ENCODE measurements around the gene HOXD3. TPM values are rescaled to one million over a fixed set of nuclear protein-coding genes. Genes with fewer than 3 reads are reported as not detected.

Gene HOXD3
- total and polyA plus RNA-seq, 2 donors (not counting 1 experiment from before 2014, with no cell fraction given): not detected

GRCh38 chr2:176174382-176174823 lies 17.3 kb downstream of the HOXD3 start:
- Histone ChIP-seq H2AFZ (ENCODE audit: low read length) (no peak overlapping the region), H3K27ac (ENCODE audit: insufficient read depth, low read length) (no peak overlapping the region), H3K27me3 (ENCODE audit: control insufficient read depth, insufficient read depth, low read length) (peaks cover 61% of the 10 kb centered on the region), H3K9ac (ENCODE audit: insufficient read depth, low read length) (no peak overlapping the region), H3K36me3 (ENCODE audit: control insufficient read depth, insufficient read depth, low read length) (no peaks in the 10 kb centered on the region), H3K4me1 (ENCODE audit: control insufficient read depth, extremely low read depth, insufficient read depth, low read length) (no peaks in the 10 kb centered on the region), H4K20me1 (ENCODE audit: control insufficient read depth, extremely low read depth, insufficient read depth, low read length) (no peaks in the 10 kb centered on the region), H3K4me2 (ENCODE audit: extremely low read depth, insufficient read depth, low read length) (no peak overlapping the region), H3K4me3 (replicated peaks in 1 of 4; ENCODE audit: control extremely low read depth in 1 of 4, insufficient read depth in 1 of 4, low read depth in 3 of 4, low read length in 4 of 4) (no peak overlapping the region), H3K79me2 (ENCODE audit: control insufficient read depth, insufficient read depth, low read length) (no peaks in the 10 kb centered on the region), H3K9me3 (ENCODE audit: control insufficient read depth, insufficient read depth, low read depth, low read length) (no peaks in the 10 kb centered on the region)
- peak in 1 of 2 donors; percentile 74 for DNase-seq (ENCODE audit: low read depth in 2 of 2)
- TF ChIP-seq, protein P1, sequence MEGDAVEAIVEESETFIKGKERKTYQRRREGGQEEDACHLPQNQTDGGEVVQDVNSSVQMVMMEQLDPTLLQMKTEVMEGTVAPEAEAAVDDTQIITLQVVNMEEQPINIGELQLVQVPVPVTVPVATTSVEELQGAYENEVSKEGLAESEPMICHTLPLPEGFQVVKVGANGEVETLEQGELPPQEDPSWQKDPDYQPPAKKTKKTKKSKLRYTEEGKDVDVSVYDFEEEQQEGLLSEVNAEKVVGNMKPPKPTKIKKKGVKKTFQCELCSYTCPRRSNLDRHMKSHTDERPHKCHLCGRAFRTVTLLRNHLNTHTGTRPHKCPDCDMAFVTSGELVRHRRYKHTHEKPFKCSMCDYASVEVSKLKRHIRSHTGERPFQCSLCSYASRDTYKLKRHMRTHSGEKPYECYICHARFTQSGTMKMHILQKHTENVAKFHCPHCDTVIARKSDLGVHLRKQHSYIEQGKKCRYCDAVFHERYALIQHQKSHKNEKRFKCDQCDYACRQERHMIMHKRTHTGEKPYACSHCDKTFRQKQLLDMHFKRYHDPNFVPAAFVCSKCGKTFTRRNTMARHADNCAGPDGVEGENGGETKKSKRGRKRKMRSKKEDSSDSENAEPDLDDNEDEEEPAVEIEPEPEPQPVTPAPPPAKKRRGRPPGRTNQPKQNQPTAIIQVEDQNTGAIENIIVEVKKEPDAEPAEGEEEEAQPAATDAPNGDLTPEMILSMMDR (conservative IDR thresholded peaks at IDR 0.05 in 1 of 2, IDR thresholded peaks at IDR 0.05 in 1 of 2; ENCODE audit: low read depth in 1 of 2, low read length in 2 of 2): no peak
- TF ChIP-seq EZH2 (IDR thresholded peaks at IDR 0.05; ENCODE audit: low read length, missing control alignments): no peak

DNA sequence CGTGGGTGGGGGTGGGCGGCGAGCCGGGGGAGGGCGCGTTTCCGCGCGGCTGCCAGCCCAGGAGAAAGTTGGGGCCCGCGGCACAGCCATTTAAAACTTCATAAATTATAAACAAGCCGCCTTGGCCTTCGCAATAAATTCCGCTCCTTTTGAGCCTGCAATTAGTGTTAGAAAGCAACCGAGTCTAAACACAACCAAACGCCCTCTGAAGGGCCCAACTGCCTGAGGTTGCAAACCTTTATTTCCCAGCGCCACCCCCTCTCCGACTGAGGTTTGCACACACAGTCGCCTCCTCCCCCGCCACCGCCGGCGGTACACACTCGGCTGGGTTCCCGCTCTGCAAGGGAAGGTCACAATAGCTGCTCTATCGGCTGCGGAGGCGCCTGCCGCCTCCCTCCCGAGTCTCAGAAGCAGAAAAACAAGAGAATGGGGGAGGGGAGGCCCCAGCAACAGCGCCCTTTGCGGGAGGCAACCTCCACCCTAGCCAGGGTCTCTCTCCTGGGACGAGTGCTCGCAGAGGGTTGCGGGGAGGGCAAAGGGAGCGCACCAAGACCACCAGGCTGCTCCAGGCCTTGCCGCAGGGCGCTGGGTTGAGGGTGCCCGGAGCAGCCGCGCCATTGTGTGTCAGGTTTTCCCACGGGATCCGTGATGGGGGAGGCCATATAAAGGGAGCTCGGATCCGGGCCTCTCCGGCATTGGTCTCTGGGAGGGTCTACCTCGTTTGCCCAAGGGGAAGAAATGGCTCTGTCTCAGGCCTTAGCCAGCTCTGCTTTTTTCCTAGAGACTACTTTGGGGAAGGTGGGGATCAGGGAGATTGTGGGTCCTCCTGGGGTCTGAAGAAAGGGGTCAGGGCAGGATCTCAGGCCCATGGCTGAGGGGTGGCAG lies 18.0 kb downstream of the HOXD3 start:
- H3K27ac ChIP-seq (ENCODE audit: insufficient read depth, low read length): no peak overlapping the region
- no peak overlapping the region for H3K9ac ChIP-seq (ENCODE audit: insufficient read depth, low read length)
- TF ChIP-seq, protein P1 (conservative IDR thresholded peaks at IDR 0.05 in 1 of 2, IDR thresholded peaks at IDR 0.05 in 1 of 2; ENCODE audit: low read depth in 1 of 2, low read length in 2 of 2): no peak
- TF ChIP-seq EZH2 (IDR thresholded peaks at IDR 0.05; ENCODE audit: low read length, missing control alignments): no peak
- no peaks in the 10 kb centered on the region for H4K20me1 ChIP-seq (ENCODE audit: control insufficient read depth, extremely low read depth, insufficient read depth, low read length)
- no peak overlapping the region for H3K4me2 ChIP-seq (ENCODE audit: extremely low read depth, insufficient read depth, low read length)
- no peaks in the 10 kb centered on the region for H3K9me3 ChIP-seq (ENCODE audit: control insufficient read depth, insufficient read depth, low read depth, low read length)
- peaks cover 62% of the 10 kb centered on the region for H3K27me3 ChIP-seq (ENCODE audit: control insufficient read depth, insufficient read depth, low read length)
- peak in 1 of 2 donors; percentile 65 for DNase-seq (ENCODE audit: low read depth in 2 of 2)
- no peak overlapping the region for H3K4me3 ChIP-seq (replicated peaks in 1 of 4; ENCODE audit: control extremely low read depth in 1 of 4, insufficient read depth in 1 of 4, low read depth in 3 of 4, low read length in 4 of 4)
- no peak overlapping the region for H2AFZ ChIP-seq (ENCODE audit: low read length)
- H3K4me1 ChIP-seq (ENCODE audit: control insufficient read depth, extremely low read depth, insufficient read depth, low read length): no peaks in the 10 kb centered on the region
- H3K36me3 ChIP-seq (ENCODE audit: control insufficient read depth, insufficient read depth, low read length): no peaks in the 10 kb centered on the region
- H3K79me2 ChIP-seq (ENCODE audit: control insufficient read depth, insufficient read depth, low read length): no peaks in the 10 kb centered on the region

GRCh38 chr2:176175709-176176607 lies 18.9 kb downstream of the HOXD3 start:
- Histone ChIP-seq H4K20me1 (ENCODE audit: control insufficient read depth, extremely low read depth, insufficient read depth, low read length) (no peaks in the 10 kb centered on the region), H3K79me2 (ENCODE audit: control insufficient read depth, insufficient read depth, low read length) (no peaks in the 10 kb centered on the region), H3K36me3 (ENCODE audit: control insufficient read depth, insufficient read depth, low read length) (no peaks in the 10 kb centered on the region), H3K27me3 (ENCODE audit: control insufficient read depth, insufficient read depth, low read length) (peaks cover 61% of the 10 kb centered on the region), H3K4me1 (ENCODE audit: control insufficient read depth, extremely low read depth, insufficient read depth, low read length) (no peaks in the 10 kb centered on the region), H3K4me2 (ENCODE audit: extremely low read depth, insufficient read depth, low read length) (no peak overlapping the region), H3K9ac (ENCODE audit: insufficient read depth, low read length) (no peak overlapping the region), H3K27ac (ENCODE audit: insufficient read depth, low read length) (no peak overlapping the region), H2AFZ (ENCODE audit: low read length) (no peak overlapping the region), H3K4me3 (replicated peaks in 1 of 4; ENCODE audit: control extremely low read depth in 1 of 4, insufficient read depth in 1 of 4, low read depth in 3 of 4, low read length in 4 of 4) (no peak overlapping the region), H3K9me3 (ENCODE audit: control insufficient read depth, insufficient read depth, low read depth, low read length) (no peaks in the 10 kb centered on the region)
- TF ChIP-seq, protein P1 (conservative IDR thresholded peaks at IDR 0.05 in 1 of 2, IDR thresholded peaks at IDR 0.05 in 1 of 2; ENCODE audit: low read depth in 1 of 2, low read length in 2 of 2): no peak
- TF ChIP-seq EZH2 (IDR thresholded peaks at IDR 0.05; ENCODE audit: low read length, missing control alignments): peak; percentile 41
- peak in 1 of 2 donors; percentile 70 for DNase-seq (ENCODE audit: low read depth in 2 of 2)

All from fibroblast of lung (primary cell).